HepG2 (cell line): ENCODE measurements around the gene SLC22A31. TPM values are rescaled to one million over a fixed set of nuclear protein-coding genes. Genes with fewer than 3 reads are reported as not detected.

Experiments used
- ARNT2 ChIP-seq: sonication (generic); formaldehyde crosslinking; IDR thresholded peaks from 2 replicates; pipeline ENCODE4 v1.8.0; 2022; ENCODE audit warnings: mild to moderate bottlenecking, low read depth, missing genetic modification reagents, moderate library complexity
- BCL3 ChIP-seq: sonication (generic); formaldehyde crosslinking; IDR thresholded peaks from 2 replicates; pipeline ENCODE4 v1.5.1; 2020; ENCODE audit warnings: mild to moderate bottlenecking, missing genetic modification reagents, moderate library complexity
- BRD4 ChIP-seq: sonication (generic); formaldehyde crosslinking; IDR thresholded peaks from 2 replicates; pipeline ENCODE4 v1.4.0; 2020; ENCODE audit warnings: missing genetic modification reagents
- FIP1L1 ChIP-seq: fragments of 200-400 bp; formaldehyde crosslinking; IDR thresholded peaks from 2 replicates; pipeline ENCODE4 v1.6.1; 2018; ENCODE audit warnings: low read depth, mild to moderate bottlenecking, low read length, moderate library complexity, borderline replicate concordance; ENCODE audit not compliant: insufficient read depth
- HOXA5 ChIP-seq: sonication (generic); formaldehyde crosslinking; IDR thresholded peaks from 2 replicates; pipeline ENCODE4 v1.4.0; 2020; ENCODE audit warnings: missing genetic modification reagents
- JUND ChIP-seq: sonication (generic); formaldehyde crosslinking; IDR thresholded peaks from 2 replicates; pipeline ENCODE4 v1.8.0; 2022; ENCODE audit warnings: mild to moderate bottlenecking, missing genetic modification reagents
- KAT2B ChIP-seq: fragments of 150-350 bp; IDR thresholded peaks from 2 replicates; pipeline ENCODE4 v1.6.1; 2014; ENCODE audit warnings: low read depth, low read length, borderline replicate concordance
- MAF1 ChIP-seq: sonication (generic); formaldehyde crosslinking; IDR thresholded peaks from 2 replicates; pipeline ENCODE4 v1.5.0; 2020; ENCODE audit warnings: missing genetic modification reagents, borderline replicate concordance
- MATR3 ChIP-seq: sonication (generic); formaldehyde crosslinking; IDR thresholded peaks from 2 replicates; pipeline ENCODE4 v1.4.0; 2020; ENCODE audit warnings: missing genetic modification reagents
- RAD21 ChIP-seq: fragments of 450-650 bp; formaldehyde crosslinking; IDR thresholded peaks from 2 replicates; pipeline ENCODE4 v1.5.0; 2020; ENCODE audit warnings: mild to moderate bottlenecking
- ZBTB7A ChIP-seq: sonication (generic); formaldehyde crosslinking; IDR thresholded peaks from 2 replicates; pipeline ENCODE4 v1.8.0; 2022; ENCODE audit warnings: mild to moderate bottlenecking, missing genetic modification reagents
- ZFP82 ChIP-seq: sonication (generic); formaldehyde crosslinking; IDR thresholded peaks from 2 replicates; pipeline ENCODE4 v1.5.1; 2020; ENCODE audit warnings: mild to moderate bottlenecking, missing genetic modification reagents, borderline replicate concordance
- ZNF138 ChIP-seq: sonication (generic); formaldehyde crosslinking; IDR thresholded peaks from 2 replicates; pipeline ENCODE4 v1.5.0; 2020; ENCODE audit warnings: mild to moderate bottlenecking, low read depth, missing genetic modification reagents
- ZNF354B ChIP-seq: sonication (generic); formaldehyde crosslinking; IDR thresholded peaks from 2 replicates; pipeline ENCODE4 v1.8.0; 2022; ENCODE audit warnings: mild to moderate bottlenecking, missing genetic modification reagents
- ZNF468 ChIP-seq: sonication (generic); formaldehyde crosslinking; IDR thresholded peaks from 2 replicates; pipeline ENCODE4 v1.8.0; 2022; ENCODE audit warnings: mild to moderate bottlenecking, moderate library complexity, missing genetic modification reagents
- ZNF543 ChIP-seq: sonication (generic); formaldehyde crosslinking; IDR thresholded peaks from 2 replicates; pipeline ENCODE4 v1.4.0; 2020; ENCODE audit warnings: mild to moderate bottlenecking, missing genetic modification reagents
- ZNF75D ChIP-seq: sonication (generic); formaldehyde crosslinking; IDR thresholded peaks from 2 replicates; pipeline ENCODE4 v1.8.1; 2023; ENCODE audit warnings: missing genetic modification reagents, mild to moderate bottlenecking, borderline replicate concordance
- ZNF773 ChIP-seq: sonication (generic); formaldehyde crosslinking; IDR thresholded peaks from 2 replicates; pipeline ENCODE4 v1.4.0; 2020; ENCODE audit warnings: missing genetic modification reagents, borderline replicate concordance
- polyA plus RNA-seq, 8 experiments: library from polyadenylated mRNA; depleted of rRNA in 3 of 8; stranded (reverse) in 7 of 8; unstranded in 1 of 8; fragments of >200 nt; fragmentation: Illumina TruSeq in 4 of 8; extraction: Trizol in 4 of 8; gene quantifications; 2 replicates each; pipeline versions ENCODE4 v1.2.1 to v1.2.3, GENCODE V29; 2011 to 2016; ENCODE audit warnings: low read depth in 4 of 8, missing spikeins in 1 of 8, mixed read lengths in 1 of 8; ENCODE audit not compliant: insufficient read depth in 1 of 8
- total RNA-seq, 5 experiments: library from RNA; depleted of rRNA; stranded (reverse); fragments of >200 nt; fragmentation: Illumina TruSeq; extraction: Trizol; gene quantifications; 2 replicates each; pipeline ENCODE4 v1.2.3, GENCODE V29; 2016; ENCODE audit warnings: low read depth in 1 of 5
- TF ChIP-seq, protein P1 (sequence below): sonication (generic); formaldehyde crosslinking; IDR thresholded peaks from 2 replicates; pipeline ENCODE4 v1.4.0; 2020; ENCODE audit warnings: missing genetic modification reagents
- TF ChIP-seq, protein P2 (sequence below): sonication (generic); formaldehyde crosslinking; IDR thresholded peaks from 2 replicates; pipeline ENCODE4; 2020; ENCODE audit warnings: missing genetic modification reagents, mild to moderate bottlenecking, borderline replicate concordance
- TF ChIP-seq, protein P3 (sequence below): IDR thresholded peaks from 2 replicates; pipeline ENCODE4 v1.6.1; 2016; ENCODE audit warnings: control low read depth

Gene SLC22A31
- total and polyA plus RNA-seq, 2 of the 13 experiments (the other 11 are each of a cell fraction or from before 2014, with no cell fraction given): 67.3 to 83.3 TPM

DNA sequence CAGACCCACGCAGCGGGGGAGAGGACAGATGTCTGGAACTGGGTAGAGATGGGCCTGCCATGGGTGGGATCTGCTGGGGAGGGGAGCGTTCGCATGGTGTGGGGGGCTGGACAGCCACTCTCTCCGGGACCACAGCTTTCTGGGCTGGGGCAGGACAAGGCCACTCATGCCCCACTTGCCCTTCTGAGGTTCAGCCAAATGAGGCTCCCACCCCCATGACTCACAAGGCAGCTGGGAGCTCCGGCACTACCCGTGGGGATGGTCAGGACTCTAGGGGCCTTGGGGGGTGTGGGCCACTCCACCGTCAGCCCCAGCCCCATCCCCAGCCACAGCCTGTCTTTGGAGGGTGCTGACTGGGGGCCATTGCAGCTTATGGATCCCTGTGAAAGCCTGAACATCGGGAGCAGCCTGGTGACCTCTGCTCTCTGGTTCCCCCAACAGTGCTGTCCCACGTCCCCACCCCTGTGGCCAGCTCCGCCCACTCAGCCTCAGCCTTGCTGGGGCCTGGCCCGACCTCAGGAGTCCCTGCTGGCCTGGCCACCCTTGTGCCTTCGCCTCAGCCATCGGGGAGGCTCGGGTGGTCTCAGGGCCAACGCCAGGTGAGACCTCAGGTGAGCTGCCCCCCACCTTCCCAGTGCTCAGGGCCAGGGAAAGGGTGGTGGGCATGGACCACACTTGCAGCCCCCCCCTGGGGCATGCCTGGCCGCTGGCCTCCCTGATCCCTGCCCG is 33.5 kb downstream of the SLC22A31 start (continued):
- TF ChIP-seq, protein P1, sequence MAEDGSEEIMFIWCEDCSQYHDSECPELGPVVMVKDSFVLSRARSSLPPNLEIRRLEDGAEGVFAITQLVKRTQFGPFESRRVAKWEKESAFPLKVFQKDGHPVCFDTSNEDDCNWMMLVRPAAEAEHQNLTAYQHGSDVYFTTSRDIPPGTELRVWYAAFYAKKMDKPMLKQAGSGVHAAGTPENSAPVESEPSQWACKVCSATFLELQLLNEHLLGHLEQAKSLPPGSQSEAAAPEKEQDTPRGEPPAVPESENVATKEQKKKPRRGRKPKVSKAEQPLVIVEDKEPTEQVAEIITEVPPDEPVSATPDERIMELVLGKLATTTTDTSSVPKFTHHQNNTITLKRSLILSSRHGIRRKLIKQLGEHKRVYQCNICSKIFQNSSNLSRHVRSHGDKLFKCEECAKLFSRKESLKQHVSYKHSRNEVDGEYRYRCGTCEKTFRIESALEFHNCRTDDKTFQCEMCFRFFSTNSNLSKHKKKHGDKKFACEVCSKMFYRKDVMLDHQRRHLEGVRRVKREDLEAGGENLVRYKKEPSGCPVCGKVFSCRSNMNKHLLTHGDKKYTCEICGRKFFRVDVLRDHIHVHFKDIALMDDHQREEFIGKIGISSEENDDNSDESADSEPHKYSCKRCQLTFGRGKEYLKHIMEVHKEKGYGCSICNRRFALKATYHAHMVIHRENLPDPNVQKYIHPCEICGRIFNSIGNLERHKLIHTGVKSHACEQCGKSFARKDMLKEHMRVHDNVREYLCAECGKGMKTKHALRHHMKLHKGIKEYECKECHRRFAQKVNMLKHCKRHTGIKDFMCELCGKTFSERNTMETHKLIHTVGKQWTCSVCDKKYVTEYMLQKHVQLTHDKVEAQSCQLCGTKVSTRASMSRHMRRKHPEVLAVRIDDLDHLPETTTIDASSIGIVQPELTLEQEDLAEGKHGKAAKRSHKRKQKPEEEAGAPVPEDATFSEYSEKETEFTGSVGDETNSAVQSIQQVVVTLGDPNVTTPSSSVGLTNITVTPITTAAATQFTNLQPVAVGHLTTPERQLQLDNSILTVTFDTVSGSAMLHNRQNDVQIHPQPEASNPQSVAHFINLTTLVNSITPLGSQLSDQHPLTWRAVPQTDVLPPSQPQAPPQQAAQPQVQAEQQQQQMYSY: no peak
- TF ChIP-seq ZNF354B (CRISPR knock-in tag) (0 out of 2 replicates have a peak, but pooled peaks have one; percentile 3), FIP1L1 (no peak), ZNF773 (CRISPR knock-in tag) (no peak), MAF1 (no peak), ZFP82 (CRISPR knock-in tag) (no peak), KAT2B (no peak), BCL3 (CRISPR knock-in tag) (0 out of 2 replicates have a peak, but pooled peaks have one; percentile 19), HOXA5 (CRISPR knock-in tag) (no peak), ZNF75D (CRISPR knock-in tag) (no peak), ZNF138 (CRISPR knock-in tag) (no peak), RAD21 (CRISPR knock-in tag) (no peak), JUND (CRISPR knock-in tag) (no peak), MATR3 (CRISPR knock-in tag) (0 out of 2 replicates have a peak, but pooled peaks have one; percentile 41), ZNF543 (CRISPR knock-in tag) (no peak), ARNT2 (CRISPR knock-in tag) (peak; percentile 41; the same call in 1 of the 2 replicates), BRD4 (0 out of 2 replicates have a peak, but pooled peaks have one; percentile 81), ZNF468 (CRISPR knock-in tag) (no peak), ZBTB7A (CRISPR knock-in tag) (peak; percentile 27; the same call in 1 of the 2 replicates)
- TF ChIP-seq, protein P2, sequence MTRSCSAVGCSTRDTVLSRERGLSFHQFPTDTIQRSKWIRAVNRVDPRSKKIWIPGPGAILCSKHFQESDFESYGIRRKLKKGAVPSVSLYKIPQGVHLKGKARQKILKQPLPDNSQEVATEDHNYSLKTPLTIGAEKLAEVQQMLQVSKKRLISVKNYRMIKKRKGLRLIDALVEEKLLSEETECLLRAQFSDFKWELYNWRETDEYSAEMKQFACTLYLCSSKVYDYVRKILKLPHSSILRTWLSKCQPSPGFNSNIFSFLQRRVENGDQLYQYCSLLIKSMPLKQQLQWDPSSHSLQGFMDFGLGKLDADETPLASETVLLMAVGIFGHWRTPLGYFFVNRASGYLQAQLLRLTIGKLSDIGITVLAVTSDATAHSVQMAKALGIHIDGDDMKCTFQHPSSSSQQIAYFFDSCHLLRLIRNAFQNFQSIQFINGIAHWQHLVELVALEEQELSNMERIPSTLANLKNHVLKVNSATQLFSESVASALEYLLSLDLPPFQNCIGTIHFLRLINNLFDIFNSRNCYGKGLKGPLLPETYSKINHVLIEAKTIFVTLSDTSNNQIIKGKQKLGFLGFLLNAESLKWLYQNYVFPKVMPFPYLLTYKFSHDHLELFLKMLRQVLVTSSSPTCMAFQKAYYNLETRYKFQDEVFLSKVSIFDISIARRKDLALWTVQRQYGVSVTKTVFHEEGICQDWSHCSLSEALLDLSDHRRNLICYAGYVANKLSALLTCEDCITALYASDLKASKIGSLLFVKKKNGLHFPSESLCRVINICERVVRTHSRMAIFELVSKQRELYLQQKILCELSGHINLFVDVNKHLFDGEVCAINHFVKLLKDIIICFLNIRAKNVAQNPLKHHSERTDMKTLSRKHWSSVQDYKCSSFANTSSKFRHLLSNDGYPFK (CRISPR knock-in tag): peak; percentile 56; the same call in 1 of the 2 replicates
- TF ChIP-seq, protein P3, sequence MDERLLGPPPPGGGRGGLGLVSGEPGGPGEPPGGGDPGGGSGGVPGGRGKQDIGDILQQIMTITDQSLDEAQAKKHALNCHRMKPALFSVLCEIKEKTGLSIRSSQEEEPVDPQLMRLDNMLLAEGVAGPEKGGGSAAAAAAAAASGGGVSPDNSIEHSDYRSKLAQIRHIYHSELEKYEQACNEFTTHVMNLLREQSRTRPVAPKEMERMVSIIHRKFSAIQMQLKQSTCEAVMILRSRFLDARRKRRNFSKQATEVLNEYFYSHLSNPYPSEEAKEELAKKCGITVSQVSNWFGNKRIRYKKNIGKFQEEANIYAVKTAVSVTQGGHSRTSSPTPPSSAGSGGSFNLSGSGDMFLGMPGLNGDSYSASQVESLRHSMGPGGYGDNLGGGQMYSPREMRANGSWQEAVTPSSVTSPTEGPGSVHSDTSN: 0 out of 2 replicates have a peak, but pooled peaks have one; percentile 6
